Sigmoid colon (tissue), 4 donors: Measurements from ENCODE around the gene MTA3.

ENCODE experiments used
- POLR2A ChIP-seq, 2 donors: fragments of 450-650 bp; IDR thresholded peaks; one replicate each; pipeline ENCODE4 v1.6.1; 2016; ENCODE audit warnings: antibody characterized with exemption in 2 of 2, mild to moderate bottlenecking in 2 of 2, moderate library complexity in 2 of 2
- POLR2AphosphoS5 ChIP-seq, 4 donors: sonication (generic); formaldehyde crosslinking; IDR thresholded peaks; one replicate each; pipeline ENCODE4 v1.6.1; 2017; ENCODE audit warnings: antibody characterized with exemption in 4 of 4
- TF ChIP-seq, protein P1 (sequence below), 4 experiments: fragments of 450-650 bp in 3 of 4; fragments of 200-600 bp in 1 of 4; IDR thresholded peaks; one replicate each; pipeline ENCODE4 v1.5.1; 2016 to 2019; ENCODE audit warnings: antibody characterized with exemption in 4 of 4, mild to moderate bottlenecking in 3 of 4, moderate library complexity in 2 of 4

- TF ChIP-seq POLR2A (IDR thresholded peaks at IDR 0.05) = no peak
- TF ChIP-seq, protein P1, sequence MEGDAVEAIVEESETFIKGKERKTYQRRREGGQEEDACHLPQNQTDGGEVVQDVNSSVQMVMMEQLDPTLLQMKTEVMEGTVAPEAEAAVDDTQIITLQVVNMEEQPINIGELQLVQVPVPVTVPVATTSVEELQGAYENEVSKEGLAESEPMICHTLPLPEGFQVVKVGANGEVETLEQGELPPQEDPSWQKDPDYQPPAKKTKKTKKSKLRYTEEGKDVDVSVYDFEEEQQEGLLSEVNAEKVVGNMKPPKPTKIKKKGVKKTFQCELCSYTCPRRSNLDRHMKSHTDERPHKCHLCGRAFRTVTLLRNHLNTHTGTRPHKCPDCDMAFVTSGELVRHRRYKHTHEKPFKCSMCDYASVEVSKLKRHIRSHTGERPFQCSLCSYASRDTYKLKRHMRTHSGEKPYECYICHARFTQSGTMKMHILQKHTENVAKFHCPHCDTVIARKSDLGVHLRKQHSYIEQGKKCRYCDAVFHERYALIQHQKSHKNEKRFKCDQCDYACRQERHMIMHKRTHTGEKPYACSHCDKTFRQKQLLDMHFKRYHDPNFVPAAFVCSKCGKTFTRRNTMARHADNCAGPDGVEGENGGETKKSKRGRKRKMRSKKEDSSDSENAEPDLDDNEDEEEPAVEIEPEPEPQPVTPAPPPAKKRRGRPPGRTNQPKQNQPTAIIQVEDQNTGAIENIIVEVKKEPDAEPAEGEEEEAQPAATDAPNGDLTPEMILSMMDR (IDR thresholded peaks at IDR 0.05) = no peak
- no peak for TF ChIP-seq POLR2AphosphoS5 (IDR thresholded peaks at IDR 0.05)
These were observed 198.9 kb downstream of the MTA3 start for GRCh38 chr2:42767080-42767898.
